OCI-LY7 (cell line): ENCODE measurements around the gene CAMK4. TPM values are rescaled to one million over a fixed set of nuclear protein-coding genes. Genes with fewer than 3 reads are reported as not detected.

ENCODE experiments used
- BruUV-seq: library from RNA; stranded (reverse); fragments of 400-500 nt; replicated peaks from 2 replicates; lab custom pipeline; 2021; lab: Mats Ljungman, UMichigan
- CTCF ChIA-PET: fragments of 300-600 bp; sonication (Branson Sonifier 250); formaldehyde crosslinking; loops from one replicate; lab custom pipeline; 2022; ENCODE audit warnings: antibody characterized with exemption; ENCODE audit not compliant: unreplicated experiment; lab: Charles Lee
- POLR2A ChIA-PET: fragments of 300-600 bp; sonication (Branson Sonifier 250); formaldehyde crosslinking; loops from one replicate; lab custom pipeline; 2022; ENCODE audit warnings: antibody characterized with exemption; lab: Charles Lee
- DNase-seq: peaks from one replicate; pipeline ENCODE4 v3.0.0-alpha.2; 2015; ENCODE audit warnings: low spot score
- H2AFZ ChIP-seq: fragments of 200-600 bp; sonication (generic), shearing (Covaris generic); 2 replicates; pipeline ENCODE4 v1.6.1; 2014; ENCODE audit warnings: mild to moderate bottlenecking, antibody characterized with exemption, low read length, moderate library complexity
- H3K27ac ChIP-seq: fragments of 200-600 bp; sonication (generic); 2 replicates; pipeline ENCODE4 v1.5.1; 2014; ENCODE audit warnings: mixed run types, low read depth, mild to moderate bottlenecking, moderate library complexity, low read length, inconsistent platforms; ENCODE audit not compliant: poor library complexity, severe bottlenecking
- H3K36me3 ChIP-seq: fragments of 200-600 bp; sonication (generic); 2 replicates; pipeline ENCODE4 v1.6.1; 2014; ENCODE audit warnings: mild to moderate bottlenecking, antibody characterized with exemption, low read length, moderate library complexity, mixed read lengths; ENCODE audit not compliant: insufficient read depth
- H3K4me1 ChIP-seq: fragments of 200-600 bp; sonication (generic); 2 replicates; pipeline ENCODE4 v1.5.1; 2014; ENCODE audit warnings: mild to moderate bottlenecking, low read length; ENCODE audit not compliant: insufficient read depth, poor library complexity, severe bottlenecking
- H3K4me2 ChIP-seq: fragments of 200-600 bp; sonication (generic); 2 replicates; pipeline ENCODE4 v1.6.1; 2014; ENCODE audit warnings: mild to moderate bottlenecking, low read length
- H3K4me3 ChIP-seq: fragments of 200-600 bp; sonication (generic); 2 replicates; pipeline ENCODE4 v1.5.1; 2014; ENCODE audit warnings: mild to moderate bottlenecking, low read depth, low read length; ENCODE audit not compliant: poor library complexity, severe bottlenecking
- H3K79me2 ChIP-seq: fragments of 200-600 bp; sonication (generic); 2 replicates; pipeline ENCODE4 v1.6.1; 2016; ENCODE audit warnings: low read depth, mild to moderate bottlenecking, low read length, moderate library complexity, mixed read lengths; ENCODE audit not compliant: insufficient read depth
- H3K9me2 ChIP-seq: fragments of 200-600 bp; sonication (generic); 2 replicates; pipeline ENCODE4 v1.6.1; 2016; ENCODE audit warnings: mild to moderate bottlenecking, low read length, mixed read lengths; ENCODE audit not compliant: insufficient read depth
- H3K9me3 ChIP-seq: fragments of 200-600 bp; sonication (generic); 2 replicates; pipeline ENCODE4 v1.6.1; 2014; ENCODE audit warnings: mild to moderate bottlenecking, mixed run types, low read length, mixed read lengths
- H4K20me1 ChIP-seq: fragments of 200-600 bp; sonication (generic); 2 replicates; pipeline ENCODE4 v1.6.1; 2014; ENCODE audit warnings: mild to moderate bottlenecking, antibody characterized with exemption, low read length, moderate library complexity, mixed read lengths; ENCODE audit not compliant: insufficient read depth
- CTCF ChIP-seq: fragments of 200-600 bp; sonication (generic); conservative IDR thresholded peaks from 2 replicates; pipeline ENCODE4 v1.5.1; 2014; ENCODE audit warnings: mild to moderate bottlenecking, antibody characterized with exemption, low read length, moderate library complexity, mixed read lengths
- EZH2phosphoT487 ChIP-seq: fragments of 200-600 bp; sonication (generic); IDR thresholded peaks from 2 replicates; pipeline ENCODE4 v1.6.1; 2018; ENCODE audit warnings: low read depth, borderline replicate concordance, mild to moderate bottlenecking, mixed run types, antibody characterized with exemption, low read length, moderate library complexity, mixed read lengths
- intact Hi-C: fragments of 100-400 bp; cut with micrococcal nuclease; formaldehyde crosslinking; loops from one replicate; pipeline ENCODE4 v1.10.0; 2022; ENCODE audit not compliant: unreplicated experiment
- total RNA-seq, 2 experiments: library from RNA; depleted of rRNA in 1 of 2; stranded (reverse); fragments of >200 nt in 1 of 2; shearing (Covaris generic) in 1 of 2; gene quantifications; 2 replicates each; pipeline ENCODE4 v1.2.3, GENCODE V29; 2014 to 2022

Gene CAMK4
- total RNA-seq, 2 experiments from 2014 or later: 25.4 to 40.2 TPM

GRCh38 chr5:111197523-111197922 is 26.7 kb upstream of the CAMK4 start:
- Histone ChIP-seq H2AFZ (no peak overlapping the region), H3K36me3 (no peaks in the 10 kb centered on the region), H3K4me3 (no peak overlapping the region), H3K79me2 (no peaks in the 10 kb centered on the region), H3K9me3 (no peaks in the 10 kb centered on the region), H3K9me2 (no peaks in the 10 kb centered on the region), H3K4me1 (no peaks in the 10 kb centered on the region), H3K27ac (no peak overlapping the region), H3K4me2 (no peak overlapping the region), H4K20me1 (no peaks in the 10 kb centered on the region)
- ChIA-PET CTCF (no interaction called here), POLR2A (interaction anchor here (0.5 to 1.2 kb wide), 2 partner anchors 8 to 64 kb away, joined by 3 to 5 read pairs; no protein-coding TSS in a partner anchor)
- intact Hi-C loops: no loop called here
- no TSS peak for BruUV-seq
- no peak for TF ChIP-seq EZH2phosphoT487
- TF ChIP-seq CTCF: no peak
- no peak for DNase-seq

DNA sequence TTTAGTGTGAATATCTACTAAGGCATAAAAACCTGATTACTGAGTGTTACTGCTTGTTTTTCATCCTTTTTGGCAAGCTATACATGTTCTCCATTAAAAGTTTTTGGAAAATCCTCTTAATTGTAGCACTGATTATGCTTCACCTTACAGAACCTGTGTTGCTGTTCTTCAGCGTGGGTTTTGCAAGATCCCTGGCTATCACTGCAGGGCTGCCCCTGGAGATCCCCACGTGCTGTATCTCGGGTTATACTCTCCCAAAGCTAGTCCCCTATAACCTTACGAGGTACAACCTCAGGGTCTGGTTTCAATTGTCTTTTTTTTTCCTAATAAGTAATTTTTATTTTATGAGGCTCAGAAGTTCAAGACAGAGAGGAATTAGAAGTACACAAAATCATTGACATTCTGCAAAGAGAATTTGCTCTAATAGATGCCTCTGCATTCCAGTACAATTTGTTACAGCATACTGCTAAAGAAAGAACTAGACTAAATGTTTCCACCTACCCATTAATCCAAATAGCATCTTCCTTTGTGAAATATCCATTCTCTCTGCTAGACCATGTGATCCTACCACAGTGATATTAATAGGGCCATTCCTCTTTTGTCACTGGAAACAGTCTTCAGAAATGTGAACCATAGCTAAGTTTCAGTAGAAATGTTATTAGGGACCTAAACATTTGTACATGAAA is 25.8 kb upstream of the CAMK4 start:
- H3K4me1 ChIP-seq: no peaks in the 10 kb centered on the region
- intact Hi-C loops: no loop called here
- H3K4me3 ChIP-seq: no peak overlapping the region
- no peaks in the 10 kb centered on the region for H4K20me1 ChIP-seq
- no peak overlapping the region for H2AFZ ChIP-seq
- H3K79me2 ChIP-seq: no peaks in the 10 kb centered on the region
- H3K9me2 ChIP-seq: no peaks in the 10 kb centered on the region
- no peak overlapping the region for H3K4me2 ChIP-seq
- no peak for DNase-seq
- ChIA-PET CTCF (no interaction called here), POLR2A (interaction anchor here (0.6 to 0.9 kb wide), 2 partner anchors 26 to 93 kb away, joined by 3 to 4 read pairs; no protein-coding TSS in a partner anchor)
- no TSS peak for BruUV-seq
- no peaks in the 10 kb centered on the region for H3K36me3 ChIP-seq
- TF ChIP-seq EZH2phosphoT487: no peak
- no peak for TF ChIP-seq CTCF
- H3K9me3 ChIP-seq: no peaks in the 10 kb centered on the region
- H3K27ac ChIP-seq: no peak overlapping the region

DNA sequence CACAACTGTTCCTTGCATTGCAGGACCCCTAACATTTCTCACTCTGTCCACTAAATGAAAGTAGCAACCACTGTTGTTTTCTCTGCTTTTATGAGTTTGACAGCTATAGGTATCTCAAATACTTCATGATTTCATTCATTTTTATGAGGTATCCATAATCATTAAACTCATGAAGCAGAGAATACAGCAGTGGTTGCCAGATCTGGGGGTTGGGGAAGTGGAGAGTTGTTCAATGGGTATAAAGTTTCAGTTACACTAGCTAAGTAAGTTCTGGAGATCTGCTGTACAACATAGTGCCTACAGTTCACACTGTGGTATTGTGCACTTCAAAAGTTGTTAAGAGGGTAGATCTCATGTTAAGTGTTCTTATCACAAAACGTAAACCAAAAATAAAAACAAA is 23.4 kb upstream of the CAMK4 start:
- no TSS peak for BruUV-seq
- no peak overlapping the region for H3K4me2 ChIP-seq
- H3K79me2 ChIP-seq: no peaks in the 10 kb centered on the region
- no peak overlapping the region for H2AFZ ChIP-seq
- TF ChIP-seq CTCF (no peak), EZH2phosphoT487 (no peak)
- POLR2A ChIA-PET: interaction anchor here (0.5 to 1.0 kb wide), 3 partner anchors 133 to 310 kb away, joined by 3 read pairs; no protein-coding TSS in a partner anchor
- H3K36me3 ChIP-seq: no peaks in the 10 kb centered on the region
- H3K27ac ChIP-seq: no peak overlapping the region
- H4K20me1 ChIP-seq: no peaks in the 10 kb centered on the region
- no peaks in the 10 kb centered on the region for H3K4me1 ChIP-seq
- no peaks in the 10 kb centered on the region for H3K9me3 ChIP-seq
- CTCF ChIA-PET: no interaction called here
- intact Hi-C loops: no loop called here
- no peak overlapping the region for H3K4me3 ChIP-seq
- DNase-seq: no peak
- H3K9me2 ChIP-seq: no peaks in the 10 kb centered on the region
